WTC11 (cell line): ENCODE results near the gene GRIN1. TPM values are rescaled to one million over a fixed set of nuclear protein-coding genes. Genes with fewer than 3 reads are reported as not detected.

ENCODE experiments used
- ATAC-seq: fragments of 200-7000 bp; cut with Tn5 transposase; 2 replicates; pipeline ENCODE4 v1.10.0; 2021; ENCODE audit warnings: mild to moderate bottlenecking, moderate library complexity
- CTCF ChIA-PET: fragments of 300-600 bp; sonication (Branson Sonifier 250); formaldehyde crosslinking; loops from one replicate; lab custom pipeline; 2021; ENCODE audit warnings: antibody characterized with exemption; lab: Charles Lee
- POLR2A ChIA-PET: fragments of 350-600 bp; sonication (Branson Sonifier 250); formaldehyde crosslinking; loops from one replicate; lab custom pipeline; 2021; ENCODE audit warnings: antibody characterized with exemption; lab: Charles Lee
- DNase-seq: peaks from one replicate; pipeline ENCODE4 v3.0.0; 2021; ENCODE audit warnings: low spot score
- H3K27ac Mint-ChIP-seq: 2 replicates; pipeline ENCODE4 v1.8.0; 2021; ENCODE audit warnings: mixed read lengths
- H3K27me3 Mint-ChIP-seq: 2 replicates; pipeline ENCODE4 v1.8.0; 2021; ENCODE audit warnings: low read depth, mild to moderate bottlenecking, moderate library complexity, mixed read lengths
- H3K36me3 Mint-ChIP-seq: 2 replicates; pipeline ENCODE4 v1.8.0; 2021; ENCODE audit warnings: mixed read lengths
- H3K4me1 Mint-ChIP-seq: 2 replicates; pipeline ENCODE4 v1.8.0; 2022; ENCODE audit warnings: mixed read lengths
- H3K4me3 Mint-ChIP-seq: 2 replicates; pipeline ENCODE4 v1.8.0; 2021; ENCODE audit warnings: mild to moderate bottlenecking, moderate library complexity, mixed read lengths
- H3K9me3 Mint-ChIP-seq: 2 replicates; pipeline ENCODE4 v1.8.0; 2021; ENCODE audit warnings: mixed read lengths
- CBFB ChIP-seq: sonication (generic); formaldehyde crosslinking; IDR thresholded peaks from 2 replicates; pipeline ENCODE4 v1.8.1; 2022; ENCODE audit warnings: mild to moderate bottlenecking, low read depth, missing genetic modification reagents
- HMGXB4 ChIP-seq: sonication (generic); formaldehyde crosslinking; IDR thresholded peaks from 2 replicates; pipeline ENCODE4 v1.8.1; 2023; ENCODE audit warnings: mild to moderate bottlenecking, moderate library complexity, missing genetic modification reagents
- IRF1 ChIP-seq: sonication (generic); formaldehyde crosslinking; IDR thresholded peaks from 2 replicates; pipeline ENCODE4 v1.8.0; 2023; ENCODE audit warnings: missing genetic modification reagents
- JAZF1 ChIP-seq: fragments of 250-450 bp; sonication (Bioruptor Pico); IDR thresholded peaks from 2 replicates; pipeline ENCODE4 v1.9.0; 2021; ENCODE audit warnings: moderate library complexity, mild to moderate bottlenecking, inconsistent platforms
- KAT7 ChIP-seq: sonication (generic); formaldehyde crosslinking; IDR thresholded peaks from 2 replicates; pipeline ENCODE4 v1.8.1; 2023; ENCODE audit warnings: missing genetic modification reagents, mild to moderate bottlenecking, borderline replicate concordance
- OVOL2 ChIP-seq: fragments of 250-450 bp; sonication (Bioruptor Pico); IDR thresholded peaks from 2 replicates; pipeline ENCODE4 v1.9.0; 2021; ENCODE audit warnings: mild to moderate bottlenecking, borderline replicate concordance
- TCF7 ChIP-seq: sonication (generic); formaldehyde crosslinking; IDR thresholded peaks from 2 replicates; pipeline ENCODE4 v1.8.0; 2022; ENCODE audit warnings: mild to moderate bottlenecking, low read depth, missing genetic modification reagents, moderate library complexity
- TP53 ChIP-seq: sonication (generic); formaldehyde crosslinking; IDR thresholded peaks from 2 replicates; pipeline ENCODE4 v1.8.1; 2023; ENCODE audit warnings: mild to moderate bottlenecking, missing genetic modification reagents
- ZNF263 ChIP-seq: sonication (generic); formaldehyde crosslinking; IDR thresholded peaks from 2 replicates; pipeline ENCODE4 v1.8.1; 2022; ENCODE audit warnings: low read depth, mild to moderate bottlenecking, moderate library complexity, missing genetic modification reagents
- ZNF317 ChIP-seq: sonication (generic); formaldehyde crosslinking; IDR thresholded peaks from 2 replicates; pipeline ENCODE4 v1.8.1; 2023; ENCODE audit warnings: low read depth, mild to moderate bottlenecking, moderate library complexity, missing genetic modification reagents, borderline replicate concordance
- total RNA-seq: library from RNA; stranded (reverse); gene quantifications from 3 replicates; pipeline ENCODE4 v1.2.3, GENCODE V29; 2021
- TF ChIP-seq, protein P1 (sequence below): sonication (generic); formaldehyde crosslinking; IDR thresholded peaks from 2 replicates; pipeline ENCODE4 v1.8.1; 2023; ENCODE audit warnings: mild to moderate bottlenecking, missing genetic modification reagents, moderate library complexity
- TF ChIP-seq, protein P2 (sequence below): fragments of 250-450 bp; sonication (Bioruptor Pico); IDR thresholded peaks from 2 replicates; pipeline ENCODE4 v1.9.0; 2021; ENCODE audit warnings: mild to moderate bottlenecking
- TF ChIP-seq, protein P3 (sequence below): fragments of 250-450 bp; sonication (Bioruptor Pico); IDR thresholded peaks from 2 replicates; pipeline ENCODE4 v1.9.0; 2021; ENCODE audit warnings: mild to moderate bottlenecking
- TF ChIP-seq, protein P4 (sequence below): sonication (generic); formaldehyde crosslinking; conservative IDR thresholded peaks from 2 replicates; pipeline ENCODE4 v1.8.1; 2022; ENCODE audit warnings: mild to moderate bottlenecking, missing genetic modification reagents
- TF ChIP-seq, protein P5 (sequence below): sonication (generic); formaldehyde crosslinking; IDR thresholded peaks from 2 replicates; pipeline ENCODE4 v1.8.1; 2022; ENCODE audit warnings: mild to moderate bottlenecking, moderate library complexity, missing genetic modification reagents
- TF ChIP-seq, protein P6 (sequence below): fragments of 250-450 bp; sonication (Bioruptor Pico); IDR thresholded peaks from 2 replicates; pipeline ENCODE4 v1.9.0; 2021; ENCODE audit warnings: mild to moderate bottlenecking, borderline replicate concordance

The GRIN1 gene
- total RNA-seq, 1 experiment from 2014 or later = 4.1 TPM

DNA sequence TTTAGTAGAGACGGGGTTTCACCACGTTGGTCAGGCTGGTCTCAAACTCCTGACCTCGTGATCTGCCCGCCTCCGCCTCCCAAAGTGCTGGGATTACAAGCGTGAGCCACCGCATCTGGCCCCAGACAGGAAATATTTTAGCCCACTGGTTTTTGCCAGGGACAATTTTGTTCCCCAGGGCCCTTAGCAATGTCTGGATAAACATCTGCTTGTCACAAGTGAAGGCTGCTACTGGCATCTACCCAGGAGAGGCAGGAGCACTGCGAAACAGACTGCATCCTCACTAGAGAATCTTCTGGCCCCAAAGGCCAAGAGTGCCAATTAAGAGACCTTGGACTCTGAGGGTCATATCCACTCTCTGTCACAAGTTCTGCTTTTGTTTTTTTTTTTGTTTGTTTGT, 64.0 kb downstream of the GRIN1 start:
- CTCF ChIA-PET = no interaction called here
- H3K4me1 Mint-ChIP-seq = peaks cover 40% of the 10 kb centered on the region
- ATAC-seq (no peak), DNase-seq (no peak)
- no peaks in the 10 kb centered on the region for H3K9me3 Mint-ChIP-seq
- POLR2A ChIA-PET = interaction anchor here (0.7 to 1.3 kb wide), 2 partner anchors 8 to 15 kb away, joined by 3 to 6 read pairs; no protein-coding TSS in a partner anchor
- H3K27ac Mint-ChIP-seq = no peak overlapping the region
- H3K4me3 Mint-ChIP-seq = peak overlapping the region; percentile 24
- TF ChIP-seq OVOL2 (no peak), JAZF1 (CRISPR knock-in tag) (no peak), CBFB (no peak), TCF7 (CRISPR knock-in tag) (no peak), IRF1 (CRISPR knock-in tag) (no peak), TP53 (no peak), KAT7 (CRISPR knock-in tag) (no peak)
- TF ChIP-seq, protein P1, sequence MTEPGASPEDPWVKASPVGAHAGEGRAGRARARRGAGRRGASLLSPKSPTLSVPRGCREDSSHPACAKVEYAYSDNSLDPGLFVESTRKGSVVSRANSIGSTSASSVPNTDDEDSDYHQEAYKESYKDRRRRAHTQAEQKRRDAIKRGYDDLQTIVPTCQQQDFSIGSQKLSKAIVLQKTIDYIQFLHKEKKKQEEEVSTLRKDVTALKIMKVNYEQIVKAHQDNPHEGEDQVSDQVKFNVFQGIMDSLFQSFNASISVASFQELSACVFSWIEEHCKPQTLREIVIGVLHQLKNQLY (CRISPR knock-in tag) = no peak
- TF ChIP-seq, protein P2, sequence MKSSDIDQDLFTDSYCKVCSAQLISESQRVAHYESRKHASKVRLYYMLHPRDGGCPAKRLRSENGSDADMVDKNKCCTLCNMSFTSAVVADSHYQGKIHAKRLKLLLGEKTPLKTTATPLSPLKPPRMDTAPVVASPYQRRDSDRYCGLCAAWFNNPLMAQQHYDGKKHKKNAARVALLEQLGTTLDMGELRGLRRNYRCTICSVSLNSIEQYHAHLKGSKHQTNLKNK (CRISPR knock-in tag) = no peak
- H3K27me3 Mint-ChIP-seq = no peaks in the 10 kb centered on the region
- H3K36me3 Mint-ChIP-seq = peaks cover 14% of the 10 kb centered on the region

DNA sequence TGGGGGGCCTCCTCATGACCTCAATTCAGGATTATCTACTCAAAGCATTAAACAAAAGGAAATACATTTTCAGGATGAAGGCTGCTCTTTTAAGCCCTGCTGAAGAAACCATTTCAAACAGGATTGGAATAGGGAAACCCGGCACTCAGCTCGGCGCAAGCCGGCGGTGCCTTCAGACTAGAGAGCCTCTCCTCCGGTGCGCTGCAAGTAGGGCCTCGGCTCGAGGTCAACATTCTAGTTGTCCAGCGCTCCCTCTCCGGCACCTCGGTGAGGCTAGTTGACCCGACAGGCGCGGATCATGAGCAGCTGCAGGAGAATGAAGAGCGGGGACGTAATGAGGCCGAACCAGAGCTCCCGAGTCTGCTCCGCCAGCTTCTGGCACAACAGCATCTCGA, 65.8 kb downstream of the GRIN1 start:
- no peak for DNase-seq
- Mint-ChIP-seq H3K27me3 (no peaks in the 10 kb centered on the region), H3K27ac (peak overlapping the region; percentile 82), H3K4me3 (peak overlapping the region; percentile 97), H3K36me3 (peaks cover 24% of the 10 kb centered on the region), H3K4me1 (peaks cover 31% of the 10 kb centered on the region)
- TF ChIP-seq ZNF317 (CRISPR knock-in tag) = no peak
- TF ChIP-seq, protein P3, sequence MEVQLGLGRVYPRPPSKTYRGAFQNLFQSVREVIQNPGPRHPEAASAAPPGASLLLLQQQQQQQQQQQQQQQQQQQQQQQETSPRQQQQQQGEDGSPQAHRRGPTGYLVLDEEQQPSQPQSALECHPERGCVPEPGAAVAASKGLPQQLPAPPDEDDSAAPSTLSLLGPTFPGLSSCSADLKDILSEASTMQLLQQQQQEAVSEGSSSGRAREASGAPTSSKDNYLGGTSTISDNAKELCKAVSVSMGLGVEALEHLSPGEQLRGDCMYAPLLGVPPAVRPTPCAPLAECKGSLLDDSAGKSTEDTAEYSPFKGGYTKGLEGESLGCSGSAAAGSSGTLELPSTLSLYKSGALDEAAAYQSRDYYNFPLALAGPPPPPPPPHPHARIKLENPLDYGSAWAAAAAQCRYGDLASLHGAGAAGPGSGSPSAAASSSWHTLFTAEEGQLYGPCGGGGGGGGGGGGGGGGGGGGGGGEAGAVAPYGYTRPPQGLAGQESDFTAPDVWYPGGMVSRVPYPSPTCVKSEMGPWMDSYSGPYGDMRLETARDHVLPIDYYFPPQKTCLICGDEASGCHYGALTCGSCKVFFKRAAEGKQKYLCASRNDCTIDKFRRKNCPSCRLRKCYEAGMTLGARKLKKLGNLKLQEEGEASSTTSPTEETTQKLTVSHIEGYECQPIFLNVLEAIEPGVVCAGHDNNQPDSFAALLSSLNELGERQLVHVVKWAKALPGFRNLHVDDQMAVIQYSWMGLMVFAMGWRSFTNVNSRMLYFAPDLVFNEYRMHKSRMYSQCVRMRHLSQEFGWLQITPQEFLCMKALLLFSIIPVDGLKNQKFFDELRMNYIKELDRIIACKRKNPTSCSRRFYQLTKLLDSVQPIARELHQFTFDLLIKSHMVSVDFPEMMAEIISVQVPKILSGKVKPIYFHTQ (CRISPR knock-in tag) = no peak
- TF ChIP-seq ZNF263 (CRISPR knock-in tag) = no peak
- TF ChIP-seq, protein P4, sequence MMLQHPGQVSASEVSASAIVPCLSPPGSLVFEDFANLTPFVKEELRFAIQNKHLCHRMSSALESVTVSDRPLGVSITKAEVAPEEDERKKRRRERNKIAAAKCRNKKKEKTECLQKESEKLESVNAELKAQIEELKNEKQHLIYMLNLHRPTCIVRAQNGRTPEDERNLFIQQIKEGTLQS = no peak
- no peak for TF ChIP-seq KAT7 (CRISPR knock-in tag)
- TF ChIP-seq, all 79 proteins: peak for 0
- no peak for ATAC-seq
- ChIA-PET POLR2A (interaction anchor here (1.4 kb wide), 1 partner anchor 16 kb away, joined by 4 read pairs; the partner anchor contains the start of gene SSNA1), CTCF (interaction anchor here (0.9 to 1.8 kb wide), 5 partner anchors 14 to 33 kb away, joined by 3 to 6 read pairs (median 3); partner anchors contain the start of gene SSNA1)
- H3K9me3 Mint-ChIP-seq = no peaks in the 10 kb centered on the region

GRCh38 chr9:137205126-137206069, 66.4 kb downstream of the GRIN1 start, which contains the start of the genes NDOR1 and TMEM203:
Gene NDOR1 (plus strand): TSS chr9:137205700. CDS start chr9:137205778, 78 bp downstream.
Gene TMEM203 (minus strand): TSS chr9:137205648. CDS start chr9:137205414, 234 bp downstream.
- peak within 1 kb of the TSS; percentile 97 for H3K4me3 Mint-ChIP-seq
- ATAC-seq (peak; percentile 2; the same call in 1 of the 2 replicates), DNase-seq (peak; percentile 95)
- ChIA-PET CTCF (interaction anchor here (0.9 to 1.8 kb wide), 4 partner anchors 15 to 32 kb away, joined by 3 to 6 read pairs (median 4); partner anchors contain the start of gene SSNA1), POLR2A (interaction anchor here (1.4 kb wide), 1 partner anchor 17 kb away, joined by 4 read pairs; the partner anchor contains the start of gene SSNA1)
- no peaks in the 10 kb centered on the region for H3K27me3 Mint-ChIP-seq
- peak within 1 kb of the TSS; percentile 82 for H3K27ac Mint-ChIP-seq
- peaks cover 24% of the 10 kb centered on the region for H3K36me3 Mint-ChIP-seq
- H3K4me1 Mint-ChIP-seq = peaks cover 31% of the 10 kb centered on the region
- H3K9me3 Mint-ChIP-seq = no peaks in the 10 kb centered on the region
- TF ChIP-seq HMGXB4 (CRISPR knock-in tag) = peak; percentile 64; the same call in 1 of the 2 replicates
- TF ChIP-seq, protein P5, sequence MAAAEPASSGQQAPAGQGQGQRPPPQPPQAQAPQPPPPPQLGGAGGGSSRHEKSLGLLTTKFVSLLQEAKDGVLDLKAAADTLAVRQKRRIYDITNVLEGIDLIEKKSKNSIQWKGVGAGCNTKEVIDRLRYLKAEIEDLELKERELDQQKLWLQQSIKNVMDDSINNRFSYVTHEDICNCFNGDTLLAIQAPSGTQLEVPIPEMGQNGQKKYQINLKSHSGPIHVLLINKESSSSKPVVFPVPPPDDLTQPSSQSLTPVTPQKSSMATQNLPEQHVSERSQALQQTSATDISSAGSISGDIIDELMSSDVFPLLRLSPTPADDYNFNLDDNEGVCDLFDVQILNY (CRISPR knock-in tag) = peak; percentile 95
- TF ChIP-seq, protein P6, sequence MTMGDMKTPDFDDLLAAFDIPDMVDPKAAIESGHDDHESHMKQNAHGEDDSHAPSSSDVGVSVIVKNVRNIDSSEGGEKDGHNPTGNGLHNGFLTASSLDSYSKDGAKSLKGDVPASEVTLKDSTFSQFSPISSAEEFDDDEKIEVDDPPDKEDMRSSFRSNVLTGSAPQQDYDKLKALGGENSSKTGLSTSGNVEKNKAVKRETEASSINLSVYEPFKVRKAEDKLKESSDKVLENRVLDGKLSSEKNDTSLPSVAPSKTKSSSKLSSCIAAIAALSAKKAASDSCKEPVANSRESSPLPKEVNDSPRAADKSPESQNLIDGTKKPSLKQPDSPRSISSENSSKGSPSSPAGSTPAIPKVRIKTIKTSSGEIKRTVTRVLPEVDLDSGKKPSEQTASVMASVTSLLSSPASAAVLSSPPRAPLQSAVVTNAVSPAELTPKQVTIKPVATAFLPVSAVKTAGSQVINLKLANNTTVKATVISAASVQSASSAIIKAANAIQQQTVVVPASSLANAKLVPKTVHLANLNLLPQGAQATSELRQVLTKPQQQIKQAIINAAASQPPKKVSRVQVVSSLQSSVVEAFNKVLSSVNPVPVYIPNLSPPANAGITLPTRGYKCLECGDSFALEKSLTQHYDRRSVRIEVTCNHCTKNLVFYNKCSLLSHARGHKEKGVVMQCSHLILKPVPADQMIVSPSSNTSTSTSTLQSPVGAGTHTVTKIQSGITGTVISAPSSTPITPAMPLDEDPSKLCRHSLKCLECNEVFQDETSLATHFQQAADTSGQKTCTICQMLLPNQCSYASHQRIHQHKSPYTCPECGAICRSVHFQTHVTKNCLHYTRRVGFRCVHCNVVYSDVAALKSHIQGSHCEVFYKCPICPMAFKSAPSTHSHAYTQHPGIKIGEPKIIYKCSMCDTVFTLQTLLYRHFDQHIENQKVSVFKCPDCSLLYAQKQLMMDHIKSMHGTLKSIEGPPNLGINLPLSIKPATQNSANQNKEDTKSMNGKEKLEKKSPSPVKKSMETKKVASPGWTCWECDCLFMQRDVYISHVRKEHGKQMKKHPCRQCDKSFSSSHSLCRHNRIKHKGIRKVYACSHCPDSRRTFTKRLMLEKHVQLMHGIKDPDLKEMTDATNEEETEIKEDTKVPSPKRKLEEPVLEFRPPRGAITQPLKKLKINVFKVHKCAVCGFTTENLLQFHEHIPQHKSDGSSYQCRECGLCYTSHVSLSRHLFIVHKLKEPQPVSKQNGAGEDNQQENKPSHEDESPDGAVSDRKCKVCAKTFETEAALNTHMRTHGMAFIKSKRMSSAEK = no peak
